ENCODE measurements around the gene MCF2.

MCF2 gene

DNA sequence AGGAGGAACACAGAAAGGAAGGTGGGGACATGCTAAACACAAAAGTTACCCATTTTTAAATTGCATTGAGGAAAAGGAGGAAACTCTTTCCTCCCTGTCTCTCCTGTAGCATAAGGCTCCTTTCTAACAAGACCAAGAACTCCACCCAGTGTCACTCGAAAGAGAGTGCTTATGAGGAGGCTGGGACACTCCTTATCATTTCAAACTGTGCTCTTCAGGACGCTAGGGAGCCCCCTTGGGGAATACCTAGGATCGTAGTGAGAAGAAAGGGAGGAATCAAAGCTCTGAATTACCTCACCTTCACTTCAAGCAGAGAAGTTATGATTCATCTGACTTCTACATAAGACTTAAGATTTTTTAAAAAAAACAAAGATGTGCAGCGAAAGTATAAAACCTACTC is 111.9 kb downstream of the MCF2 start:
- DNase-seq, result no peak

DNA sequence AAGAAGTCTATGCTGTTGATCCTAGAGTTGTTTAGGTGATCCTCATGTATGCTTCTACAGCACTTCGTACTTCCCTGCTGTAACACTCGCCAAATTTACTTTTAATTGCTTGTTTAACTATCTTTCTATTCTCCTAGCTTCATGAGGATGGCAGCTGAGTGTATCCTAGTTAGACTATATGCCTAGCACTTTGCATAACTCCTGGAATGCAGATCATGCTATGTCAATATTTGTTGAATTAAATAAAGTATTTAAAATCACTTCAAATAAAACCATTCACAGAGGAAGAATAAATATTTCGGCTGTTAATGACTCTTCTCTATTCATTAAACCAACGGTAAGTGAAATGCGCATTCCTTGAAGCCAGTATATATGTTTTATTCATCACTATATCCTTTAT is 122.4 kb downstream of the MCF2 start:
- DNase-seq, result no peak

DNA sequence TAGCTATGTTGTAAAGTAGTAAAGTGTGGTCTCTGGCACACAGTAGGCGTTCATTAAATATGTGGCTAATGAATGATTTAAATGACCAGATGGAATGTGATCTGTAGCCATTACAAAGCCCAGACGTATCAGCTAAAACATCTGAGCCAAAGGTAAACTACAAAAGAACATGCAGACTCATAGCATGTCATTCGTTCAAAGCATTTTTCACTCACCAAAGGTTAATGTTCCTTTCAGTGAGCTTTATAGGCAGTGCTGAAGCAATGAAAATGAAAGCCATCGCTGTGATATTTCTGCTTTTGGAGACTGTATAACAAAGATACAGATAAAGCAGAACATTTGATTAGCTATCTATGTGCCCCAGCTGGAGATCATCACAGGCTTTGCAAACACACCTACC is 126.9 kb downstream of the MCF2 start:
- no peak for DNase-seq

DNA sequence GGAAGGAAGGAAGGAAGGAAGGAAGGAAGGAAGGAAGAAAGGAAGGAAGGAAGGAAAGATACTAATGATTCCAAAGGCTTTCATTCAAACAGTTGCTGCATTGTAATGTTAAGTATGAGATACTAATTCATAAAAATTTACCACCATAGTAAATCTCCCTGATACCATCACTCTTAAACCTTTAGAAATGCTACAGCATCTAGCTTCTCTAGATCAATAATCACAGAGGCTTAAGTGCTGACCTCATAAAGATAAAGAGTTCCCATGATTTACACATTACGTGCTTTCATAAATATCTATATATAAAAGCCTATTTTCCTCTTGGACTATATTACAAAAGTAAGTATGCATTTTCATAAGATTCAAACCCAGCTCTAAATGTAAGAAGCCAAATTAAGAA is 141.0 kb downstream of the MCF2 start:
- no peak for DNase-seq

DNA sequence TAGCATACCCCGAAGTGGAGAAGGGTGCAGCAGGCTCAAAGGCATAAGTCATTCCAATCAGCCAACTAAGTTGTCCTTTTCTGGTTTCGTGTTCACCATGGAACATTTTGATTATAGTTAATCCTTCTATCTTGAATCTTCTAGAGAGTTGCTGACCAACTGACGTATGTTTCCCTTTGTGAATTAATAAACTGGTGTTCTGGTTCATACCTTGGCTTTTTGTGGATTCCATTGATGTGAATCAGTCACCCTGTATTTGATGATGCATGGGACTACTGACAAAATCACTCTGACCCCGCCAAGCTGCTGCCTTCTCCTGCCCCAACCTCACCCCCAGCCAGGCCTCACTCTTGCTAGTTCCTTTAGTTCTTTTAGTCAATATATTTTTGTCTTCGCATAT is 144.7 kb downstream of the MCF2 start:
- no peak for DNase-seq

DNA sequence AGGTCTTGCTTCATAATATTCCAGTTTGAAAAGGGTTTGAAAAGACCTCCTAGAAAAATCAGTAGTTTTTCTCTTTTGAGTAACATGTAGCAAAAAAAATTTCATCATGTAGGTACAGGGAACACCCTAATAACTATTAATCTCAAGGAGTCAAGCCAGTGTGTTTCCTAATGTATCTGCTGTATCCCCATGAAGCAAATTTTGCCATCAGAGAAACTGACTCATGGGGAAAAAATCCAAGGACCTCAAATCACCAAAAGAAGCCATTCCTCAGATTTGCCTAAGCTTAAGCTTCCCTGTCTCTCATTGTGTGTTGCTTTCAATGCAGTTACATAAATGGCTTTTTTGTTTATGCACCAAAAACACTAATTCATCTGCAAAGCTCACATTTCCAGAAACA is 147.7 kb downstream of the MCF2 start:
- DNase-seq, result no peak

DNA sequence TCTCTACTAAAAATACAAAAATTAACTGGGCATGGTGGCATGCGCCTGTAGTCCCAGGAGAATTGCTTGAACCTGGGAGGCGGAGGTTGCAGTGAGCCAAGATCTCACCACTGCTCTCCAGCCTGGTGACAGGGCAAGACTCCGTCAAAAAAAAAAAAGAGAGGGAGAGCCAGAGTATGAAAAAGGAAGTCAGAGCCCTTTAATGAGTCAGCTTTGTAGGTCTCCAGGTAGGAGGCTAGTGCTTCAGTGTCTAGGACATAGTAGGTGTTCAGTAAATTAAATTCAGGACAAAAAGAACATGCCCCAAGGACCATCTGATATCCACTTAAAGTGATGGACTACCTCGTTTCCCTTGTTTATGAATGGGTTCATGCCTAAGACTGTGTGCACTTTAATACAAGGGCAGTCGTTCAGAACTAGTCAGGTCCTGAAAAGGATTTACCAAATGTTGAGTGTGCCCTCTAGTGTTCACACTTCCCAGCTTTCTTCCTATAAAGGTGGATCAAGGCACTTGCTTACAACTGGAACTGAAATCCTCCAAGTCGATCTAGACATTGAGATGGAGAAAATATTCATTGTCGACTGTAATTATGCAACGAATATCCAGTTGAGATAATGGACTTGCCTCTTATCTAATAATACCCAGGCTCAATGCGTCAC is 148.5 kb downstream of the MCF2 start:
- no peak for DNase-seq

DNA sequence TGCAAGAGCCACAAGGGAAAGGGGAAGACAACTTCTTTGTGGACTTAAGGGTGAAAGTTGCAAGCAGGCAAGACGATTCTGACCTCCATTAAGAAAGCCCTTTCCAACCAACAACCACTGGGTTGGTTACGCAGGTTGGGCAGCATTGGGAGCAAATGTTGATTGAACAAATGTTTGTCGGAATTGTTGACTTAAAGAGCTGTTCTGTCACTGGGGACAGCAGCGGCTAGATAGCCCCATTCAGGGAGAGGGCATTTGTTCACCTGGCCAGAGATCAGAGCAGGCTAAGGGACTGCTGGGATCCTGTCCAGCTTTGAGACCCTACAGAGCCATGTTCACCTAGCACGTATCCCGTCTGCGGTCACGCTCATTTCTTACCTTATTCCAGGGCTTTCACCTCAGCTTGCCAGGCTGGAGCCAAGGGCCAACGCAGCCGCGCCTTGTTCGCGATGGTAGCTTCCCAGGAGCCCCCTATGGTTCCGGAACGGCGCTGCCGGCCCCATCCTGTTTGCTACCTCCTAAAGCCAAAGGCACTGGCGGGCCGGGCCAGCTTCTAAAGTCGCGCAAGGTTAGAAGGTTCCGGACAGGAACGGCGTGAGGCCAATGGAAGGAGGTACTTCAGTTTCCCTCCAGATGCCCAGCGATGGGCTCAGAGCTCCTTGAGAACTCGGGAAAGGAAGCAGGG is 152.8 kb downstream of the MCF2 start:
- DNase-seq, result no peak

DNA sequence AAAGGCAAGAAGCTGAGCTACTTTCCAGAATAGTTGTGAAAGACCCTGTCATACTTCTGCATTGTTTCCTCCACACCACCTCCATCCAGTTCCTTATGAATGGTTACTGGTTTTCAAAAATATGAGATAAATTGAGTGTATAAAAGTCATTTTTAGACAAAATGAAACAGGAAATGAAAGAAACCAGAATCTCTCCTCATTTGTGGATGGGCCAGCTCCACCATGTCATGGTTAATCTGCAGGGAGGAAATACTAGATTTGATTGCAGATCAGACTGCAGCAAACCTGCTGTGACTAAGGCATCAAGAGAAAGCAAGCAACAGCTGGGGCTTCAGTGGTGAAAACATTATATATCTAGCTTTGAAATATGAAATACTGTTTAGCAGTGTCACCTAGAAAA is 153.6 kb downstream of the MCF2 start:
- DNase-seq, result no peak

DNA sequence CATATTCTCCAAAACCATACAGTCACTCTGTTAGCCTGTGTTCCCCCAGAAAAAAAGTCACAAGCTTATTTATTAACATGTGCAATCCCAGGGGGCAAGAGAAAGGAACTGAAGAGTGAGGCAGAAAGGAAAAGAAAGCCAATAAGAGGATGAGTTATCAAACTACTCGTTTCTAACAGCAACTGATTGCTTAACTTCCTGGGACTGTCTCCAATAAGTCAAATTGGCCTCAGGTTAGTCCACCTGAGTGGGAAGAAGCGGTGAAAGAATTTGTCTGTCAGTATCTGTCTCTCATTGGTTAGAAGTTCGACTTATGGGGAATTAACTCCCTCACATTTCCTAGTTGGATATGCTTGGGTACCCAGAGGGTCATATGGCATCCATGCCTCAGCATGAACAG is 163.4 kb downstream of the MCF2 start:
- DNase-seq, result no peak

DNA sequence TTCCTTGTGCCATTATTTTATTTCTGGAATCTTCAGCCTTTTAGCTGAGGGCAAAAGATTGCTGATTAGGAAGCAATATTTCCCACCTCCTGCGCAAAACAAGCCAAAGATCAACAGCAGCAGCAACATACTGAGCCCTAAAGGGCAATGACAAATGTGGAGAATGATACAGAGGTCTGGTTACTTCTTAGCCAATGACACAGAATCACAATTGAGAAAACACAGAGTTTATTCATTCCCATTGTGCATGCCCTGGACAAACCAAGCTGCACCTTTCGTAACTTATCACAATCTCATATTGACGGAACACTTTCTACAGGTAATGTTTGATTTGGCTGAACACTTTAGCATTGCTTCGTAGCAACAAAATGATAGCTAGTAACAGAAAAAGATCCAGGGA is 164.0 kb downstream of the MCF2 start:
- DNase-seq, result no peak

DNA sequence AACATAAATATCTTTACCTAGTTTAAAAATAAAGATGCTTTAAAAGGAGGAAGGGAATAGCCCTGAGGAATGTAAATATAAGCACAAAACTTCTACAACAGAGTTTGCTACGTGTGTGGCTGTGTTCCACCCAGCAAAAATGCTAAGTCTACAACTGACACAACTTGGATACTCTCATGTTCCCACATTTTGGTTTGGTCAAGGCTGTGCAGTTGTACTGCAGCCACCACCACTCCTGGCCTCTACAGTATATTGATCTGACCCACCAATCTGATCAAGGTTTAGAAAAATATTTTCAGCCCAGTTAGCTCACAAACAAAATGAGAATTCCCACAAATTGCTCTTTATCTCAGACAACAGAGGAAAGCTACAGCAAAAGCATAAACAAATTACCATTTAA is 165.3 kb downstream of the MCF2 start:
- DNase-seq, result no peak

DNA sequence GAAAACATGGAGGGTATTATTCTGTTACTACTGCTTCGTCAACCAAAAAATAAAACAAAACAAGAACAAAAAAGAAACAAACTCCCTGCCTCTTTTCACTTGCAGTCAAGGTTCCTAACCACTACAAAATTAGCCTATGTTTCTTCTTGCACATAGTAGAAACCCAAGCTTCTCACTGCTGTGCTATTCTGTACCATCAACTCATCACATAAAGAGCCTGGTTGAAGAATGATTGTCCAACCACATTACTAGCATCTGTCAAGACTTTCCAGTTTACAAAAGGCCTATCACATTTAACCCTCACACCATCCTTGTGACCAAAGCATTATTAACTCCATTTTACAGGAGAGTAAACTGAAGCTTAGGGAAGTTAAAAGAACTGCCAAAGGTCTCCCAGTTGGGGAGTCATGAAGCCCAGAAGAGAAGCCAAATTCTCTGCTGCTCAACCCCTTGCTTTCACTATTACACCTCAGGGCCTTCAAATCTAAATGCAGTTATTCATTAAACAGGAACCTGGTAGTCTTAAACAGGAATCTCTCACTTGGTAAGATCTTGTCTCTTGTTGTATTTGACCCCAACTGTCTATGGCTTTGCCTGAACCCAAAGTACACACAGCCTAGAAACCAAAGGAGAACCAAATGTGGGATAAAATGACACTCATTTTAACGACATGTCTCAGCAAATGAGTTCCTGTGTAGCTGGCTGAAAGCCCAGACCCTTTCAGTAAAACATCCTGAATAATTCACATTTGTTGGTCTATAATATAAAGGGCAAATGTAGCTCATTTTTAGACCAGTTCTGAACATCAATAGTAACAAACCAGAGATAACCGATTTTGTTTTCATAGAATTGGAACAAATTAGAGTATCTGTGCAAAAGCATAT is 168.8 kb downstream of the MCF2 start:
- DNase-seq, result no peak

DNA sequence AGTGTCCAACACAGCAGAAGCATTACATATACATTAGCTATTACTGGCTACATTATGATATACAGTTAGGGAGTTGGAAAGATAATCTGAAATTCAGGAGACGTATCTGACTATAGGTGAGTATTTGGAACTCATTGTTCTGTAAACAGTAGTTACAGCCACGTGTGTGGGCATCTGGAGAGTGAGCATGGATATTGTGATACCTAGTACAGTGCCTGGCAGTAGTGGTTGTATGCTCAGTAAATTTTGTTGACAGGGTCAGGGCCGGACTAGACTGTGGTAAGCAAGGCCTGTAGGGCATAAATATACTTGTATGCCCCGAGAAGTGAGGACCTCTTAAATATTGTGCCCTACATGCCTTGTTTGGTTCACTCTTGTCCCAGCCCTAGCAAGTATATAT is 174.5 kb downstream of the MCF2 start:
- DNase-seq, result no peak

DNA sequence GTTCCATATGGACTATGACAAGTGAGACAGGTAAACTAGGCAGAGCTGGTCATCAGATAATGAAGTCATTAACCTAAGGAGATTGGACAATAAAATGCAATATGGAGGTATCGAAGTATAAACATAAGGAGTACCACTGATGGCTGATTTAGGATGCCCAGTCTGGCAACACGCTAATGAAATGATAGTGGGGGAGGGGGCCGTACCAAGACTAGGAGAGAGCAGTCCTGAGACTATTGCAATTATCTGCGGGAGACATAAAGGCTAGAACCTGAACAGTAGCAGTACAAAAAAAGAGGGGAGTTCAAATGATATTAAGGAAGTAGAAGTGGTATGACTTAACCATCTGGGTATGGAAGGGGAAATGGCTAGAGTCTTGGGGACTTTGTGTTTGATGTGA is 175.1 kb downstream of the MCF2 start:
- DNase-seq, result no peak

Data from NCI-H1436 treated with DMSO at 0.1 percent for 48 hours (cell line).